Panc1 (cell line): ENCODE results near the gene OR4F15. TPM values are rescaled to one million over a fixed set of nuclear protein-coding genes. Genes with fewer than 3 reads are reported as not detected.

Experiments used
- ATAC-seq: fragments of 200-7000 bp; cut with Tn5 transposase; 2 replicates; pipeline ENCODE4 v1.9.1; 2020; ENCODE audit warnings: mild to moderate bottlenecking, moderate library complexity
- BruUV-seq: library from RNA; stranded (reverse); fragments of 400-500 nt; replicated peaks from 2 replicates; lab custom pipeline; 2021; lab: Mats Ljungman, UMichigan
- CTCF ChIA-PET: fragments of 300-600 bp; sonication (Branson Sonifier 250); formaldehyde crosslinking; loops from one replicate; lab custom pipeline; 2022; ENCODE audit warnings: antibody characterized with exemption; lab: Charles Lee
- POLR2A ChIA-PET: fragments of 300-600 bp; sonication (Branson Sonifier 250); formaldehyde crosslinking; loops from one replicate; lab custom pipeline; 2022; ENCODE audit warnings: antibody characterized with exemption; lab: Charles Lee
- DNase-seq: peaks from one replicate; pipeline ENCODE4 v3.0.0-alpha.2; 2010; ENCODE audit warnings: low read depth, low spot score
- H3K27ac ChIP-seq: 2 replicates; pipeline ENCODE4 v1.5.1; 2011; ENCODE audit warnings: mild to moderate bottlenecking, low read length, inconsistent platforms
- H3K27me3 ChIP-seq: fragments of 200-500 bp; sonication (Bioruptor generic); 2 replicates; pipeline ENCODE4 v1.6.0; 2014; ENCODE audit warnings: low read length, inconsistent platforms; ENCODE audit not compliant: control insufficient read depth, insufficient read depth
- H3K36me3 ChIP-seq: fragments of 200-500 bp; sonication (Bioruptor generic); 2 replicates; pipeline ENCODE4 v1.5.1; 2014; ENCODE audit warnings: inconsistent platforms, mild to moderate bottlenecking, low read length, moderate library complexity; ENCODE audit not compliant: control insufficient read depth, insufficient read depth
- H3K4me1 ChIP-seq: 2 replicates; pipeline ENCODE4 v1.5.1; 2011; ENCODE audit warnings: inconsistent platforms, mild to moderate bottlenecking, low read length, moderate library complexity; ENCODE audit not compliant: control insufficient read depth, insufficient read depth
- H3K4me3 ChIP-seq, 2 experiments: 2 replicates each; pipeline ENCODE4 v1.5.1; 2011 to 2012; ENCODE audit warnings: low read depth in 2 of 2, low read length in 2 of 2, mild to moderate bottlenecking in 2 of 2, inconsistent platforms in 1 of 2, moderate library complexity in 1 of 2
- H3K9me3 ChIP-seq: fragments of 200-500 bp; sonication (Bioruptor generic); 2 replicates; pipeline ENCODE4 v1.5.1; 2014; ENCODE audit warnings: low read depth, mild to moderate bottlenecking, inconsistent platforms, low read length, moderate library complexity; ENCODE audit not compliant: control insufficient read depth, insufficient read depth
- POLR2AphosphoS5 ChIP-seq: IDR thresholded peaks from 2 replicates; pipeline ENCODE4 v1.6.1; 2012; ENCODE audit warnings: mild to moderate bottlenecking, low read depth, low read length, moderate library complexity
- SIN3A ChIP-seq: IDR thresholded peaks from 2 replicates; pipeline ENCODE4 v1.6.1; 2012; ENCODE audit warnings: low read depth, mild to moderate bottlenecking, low read length, moderate library complexity, borderline replicate concordance; ENCODE audit not compliant: insufficient read depth
- TCF7L2 ChIP-seq: IDR thresholded peaks from 2 replicates; pipeline ENCODE4 v1.6.1; 2011; ENCODE audit warnings: mild to moderate bottlenecking, low read depth, low read length, inconsistent platforms
- in situ Hi-C: cut with HindIII; loops from 2 replicates; pipeline ENCODE4 v1.10.0; 2016; ENCODE audit warnings: low sequenced_read_pairs, low pct_unique_long_range_greater_than_20kb
- intact Hi-C: fragments of 100-400 bp; cut with micrococcal nuclease; formaldehyde crosslinking; loops from one replicate; pipeline ENCODE4 v1.10.0; 2022; ENCODE audit not compliant: unreplicated experiment
- total RNA-seq: library from RNA; stranded (reverse); gene quantifications from one replicate; pipeline ENCODE4 v1.2.1, GENCODE V29; 2021; ENCODE audit not compliant: unreplicated experiment
- TF ChIP-seq, protein P1 (sequence below): fragments of 450-650 bp; IDR thresholded peaks from 2 replicates; pipeline ENCODE4 v1.5.1; 2017; ENCODE audit warnings: mild to moderate bottlenecking
- TF ChIP-seq, protein P2 (sequence below), 2 experiments: IDR thresholded peaks; 2 replicates each; pipeline ENCODE4 v1.6.1; 2011 to 2012; ENCODE audit warnings: low read depth in 2 of 2, control low read depth in 1 of 2, low read length in 1 of 2, mild to moderate bottlenecking in 1 of 2, moderate library complexity in 1 of 2; ENCODE audit not compliant: insufficient read depth in 1 of 2

The OR4F15 gene
- total RNA-seq, 1 experiment from 2014 or later = not detected

- H3K27me3 ChIP-seq = peaks cover 6% of the 10 kb centered on the region
- no peaks in the 10 kb centered on the region for H3K36me3 ChIP-seq
- no TSS peak for BruUV-seq
- intact Hi-C loops = no loop called here
- H3K27ac ChIP-seq = no peak overlapping the region
- ChIA-PET POLR2A (no interaction called here), CTCF (no interaction called here)
- no peak overlapping the region for H3K4me3 ChIP-seq
- H3K9me3 ChIP-seq = no peaks in the 10 kb centered on the region
- DNase-seq (no peak), ATAC-seq (no peak)
- in situ Hi-C loops = no loop called here
- TF ChIP-seq SIN3A (no peak), TCF7L2 (no peak), POLR2AphosphoS5 (no peak)
- TF ChIP-seq, protein P1, sequence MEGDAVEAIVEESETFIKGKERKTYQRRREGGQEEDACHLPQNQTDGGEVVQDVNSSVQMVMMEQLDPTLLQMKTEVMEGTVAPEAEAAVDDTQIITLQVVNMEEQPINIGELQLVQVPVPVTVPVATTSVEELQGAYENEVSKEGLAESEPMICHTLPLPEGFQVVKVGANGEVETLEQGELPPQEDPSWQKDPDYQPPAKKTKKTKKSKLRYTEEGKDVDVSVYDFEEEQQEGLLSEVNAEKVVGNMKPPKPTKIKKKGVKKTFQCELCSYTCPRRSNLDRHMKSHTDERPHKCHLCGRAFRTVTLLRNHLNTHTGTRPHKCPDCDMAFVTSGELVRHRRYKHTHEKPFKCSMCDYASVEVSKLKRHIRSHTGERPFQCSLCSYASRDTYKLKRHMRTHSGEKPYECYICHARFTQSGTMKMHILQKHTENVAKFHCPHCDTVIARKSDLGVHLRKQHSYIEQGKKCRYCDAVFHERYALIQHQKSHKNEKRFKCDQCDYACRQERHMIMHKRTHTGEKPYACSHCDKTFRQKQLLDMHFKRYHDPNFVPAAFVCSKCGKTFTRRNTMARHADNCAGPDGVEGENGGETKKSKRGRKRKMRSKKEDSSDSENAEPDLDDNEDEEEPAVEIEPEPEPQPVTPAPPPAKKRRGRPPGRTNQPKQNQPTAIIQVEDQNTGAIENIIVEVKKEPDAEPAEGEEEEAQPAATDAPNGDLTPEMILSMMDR = no peak
- TF ChIP-seq, protein P2, sequence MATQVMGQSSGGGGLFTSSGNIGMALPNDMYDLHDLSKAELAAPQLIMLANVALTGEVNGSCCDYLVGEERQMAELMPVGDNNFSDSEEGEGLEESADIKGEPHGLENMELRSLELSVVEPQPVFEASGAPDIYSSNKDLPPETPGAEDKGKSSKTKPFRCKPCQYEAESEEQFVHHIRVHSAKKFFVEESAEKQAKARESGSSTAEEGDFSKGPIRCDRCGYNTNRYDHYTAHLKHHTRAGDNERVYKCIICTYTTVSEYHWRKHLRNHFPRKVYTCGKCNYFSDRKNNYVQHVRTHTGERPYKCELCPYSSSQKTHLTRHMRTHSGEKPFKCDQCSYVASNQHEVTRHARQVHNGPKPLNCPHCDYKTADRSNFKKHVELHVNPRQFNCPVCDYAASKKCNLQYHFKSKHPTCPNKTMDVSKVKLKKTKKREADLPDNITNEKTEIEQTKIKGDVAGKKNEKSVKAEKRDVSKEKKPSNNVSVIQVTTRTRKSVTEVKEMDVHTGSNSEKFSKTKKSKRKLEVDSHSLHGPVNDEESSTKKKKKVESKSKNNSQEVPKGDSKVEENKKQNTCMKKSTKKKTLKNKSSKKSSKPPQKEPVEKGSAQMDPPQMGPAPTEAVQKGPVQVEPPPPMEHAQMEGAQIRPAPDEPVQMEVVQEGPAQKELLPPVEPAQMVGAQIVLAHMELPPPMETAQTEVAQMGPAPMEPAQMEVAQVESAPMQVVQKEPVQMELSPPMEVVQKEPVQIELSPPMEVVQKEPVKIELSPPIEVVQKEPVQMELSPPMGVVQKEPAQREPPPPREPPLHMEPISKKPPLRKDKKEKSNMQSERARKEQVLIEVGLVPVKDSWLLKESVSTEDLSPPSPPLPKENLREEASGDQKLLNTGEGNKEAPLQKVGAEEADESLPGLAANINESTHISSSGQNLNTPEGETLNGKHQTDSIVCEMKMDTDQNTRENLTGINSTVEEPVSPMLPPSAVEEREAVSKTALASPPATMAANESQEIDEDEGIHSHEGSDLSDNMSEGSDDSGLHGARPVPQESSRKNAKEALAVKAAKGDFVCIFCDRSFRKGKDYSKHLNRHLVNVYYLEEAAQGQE (IDR thresholded peaks at IDR 0.05; ENCODE audit: insufficient read depth in 1 of 2, low read depth in 2 of 2, low read length in 1 of 2) = no peak
- H3K4me1 ChIP-seq = no peaks in the 10 kb centered on the region
Observed at GRCh38 chr15:101804941-101805340, 7.1 kb upstream of the OR4F15 start.

DNA sequence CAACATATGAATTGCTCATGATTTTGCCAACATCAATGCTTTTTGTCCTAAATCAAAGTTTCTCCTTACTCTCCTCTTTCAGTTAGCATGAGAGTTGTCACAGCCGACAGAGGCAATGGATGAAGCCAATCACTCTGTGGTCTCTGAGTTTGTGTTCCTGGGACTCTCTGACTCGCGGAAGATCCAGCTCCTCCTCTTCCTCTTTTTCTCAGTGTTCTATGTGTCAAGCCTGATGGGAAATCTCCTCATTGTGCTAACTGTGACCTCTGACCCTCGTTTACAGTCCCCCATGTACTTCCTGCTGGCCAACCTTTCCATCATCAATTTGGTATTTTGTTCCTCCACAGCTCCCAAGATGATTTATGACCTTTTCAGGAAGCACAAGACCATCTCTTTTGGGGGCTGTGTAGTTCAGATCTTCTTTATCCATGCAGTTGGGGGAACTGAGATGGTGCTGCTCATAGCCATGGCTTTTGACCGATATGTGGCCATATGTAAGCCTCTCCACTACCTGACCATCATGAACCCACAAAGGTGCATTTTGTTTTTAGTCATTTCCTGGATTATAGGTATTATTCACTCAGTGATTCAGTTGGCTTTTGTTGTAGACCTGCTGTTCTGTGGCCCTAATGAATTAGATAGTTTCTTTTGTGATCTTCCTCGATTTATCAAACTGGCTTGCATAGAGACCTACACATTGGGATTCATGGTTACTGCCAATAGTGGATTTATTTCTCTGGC, 6.2 kb upstream of the OR4F15 start:
- no peak for DNase-seq
- ChIA-PET CTCF (no interaction called here), POLR2A (no interaction called here)
- intact Hi-C loops (no loop called here), in situ Hi-C loops (no loop called here)
- Histone ChIP-seq H3K4me1 (no peaks in the 10 kb centered on the region), H3K4me3 (no peak overlapping the region), H3K9me3 (no peaks in the 10 kb centered on the region), H3K27ac (no peak overlapping the region), H3K27me3 (peaks cover 6% of the 10 kb centered on the region), H3K36me3 (no peaks in the 10 kb centered on the region)
- TF ChIP-seq, protein P1 = no peak
- no peak for TF ChIP-seq POLR2AphosphoS5
- no peak for TF ChIP-seq SIN3A
- no peak for TF ChIP-seq TCF7L2
- TF ChIP-seq, protein P2 (IDR thresholded peaks at IDR 0.05; ENCODE audit: insufficient read depth in 1 of 2, low read depth in 2 of 2, low read length in 1 of 2) = no peak
- no TSS peak for BruUV-seq
- no peak for ATAC-seq
